Stimulated activated effector memory CD8-positive, alpha-beta T cell treated with anti-CD3 and anti-CD28 coated beads, Interleukin-12 subunit alpha, Interleukin-12 subunit beta, amount 100 ng/mL, for 72 hours (primary cell): ENCODE data around the gene ELF1.

Experiments
- ATAC-seq: fragments of 150-1000 bp; cut with Tn5 transposase; 2 replicates; pipeline ENCODE4 v1.10.0; 2021
- DNase-seq, 2 donors: peaks; one replicate each; pipeline ENCODE4 v3.0.0; 2021 to 2022; ENCODE audit warnings: low spot score in 2 of 2
- H3K27ac Mint-ChIP-seq: one replicate; pipeline ENCODE4 v1.8.0; 2022; ENCODE audit warnings: mild to moderate bottlenecking, mixed read lengths
- H3K36me3 Mint-ChIP-seq: one replicate; pipeline ENCODE4 v1.8.0; 2022; ENCODE audit warnings: mild to moderate bottlenecking, mixed read lengths
- H3K4me1 Mint-ChIP-seq: one replicate; pipeline ENCODE4 v1.8.0; 2022; ENCODE audit warnings: mixed read lengths
- H3K4me3 Mint-ChIP-seq: one replicate; pipeline ENCODE4 v1.8.0; 2022; ENCODE audit warnings: mild to moderate bottlenecking, mixed read lengths
- H3K9me3 Mint-ChIP-seq: one replicate; pipeline ENCODE4 v1.8.0; 2022; ENCODE audit warnings: mixed read lengths

The ELF1 gene

DNA sequence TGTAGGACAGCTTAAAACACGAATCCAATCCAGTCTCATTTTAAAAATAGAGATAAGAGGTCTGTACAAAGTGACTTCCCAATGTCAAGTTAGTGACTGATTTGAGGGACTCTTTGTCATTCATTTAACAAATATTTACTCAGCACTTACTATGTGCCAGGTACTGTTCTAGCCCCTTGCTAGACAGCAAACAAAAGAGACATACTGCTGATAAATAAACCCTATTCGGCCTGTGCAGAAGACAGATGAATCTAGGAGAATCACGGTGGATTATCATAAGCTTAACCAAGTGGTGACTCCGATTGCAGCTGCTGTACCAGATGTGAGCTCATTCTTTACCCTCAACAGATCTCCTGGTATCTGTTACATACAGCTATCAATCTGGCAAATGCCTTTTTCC, 6.4 kb upstream of the ELF1 start:
- no peaks in the 10 kb centered on the region for H3K9me3 Mint-ChIP-seq
- H3K4me3 Mint-ChIP-seq, result no peak overlapping the region
- ATAC-seq (no peak), DNase-seq (no peak)
- peak overlapping the region; percentile 41 for H3K27ac Mint-ChIP-seq
- no peaks in the 10 kb centered on the region for H3K36me3 Mint-ChIP-seq
- peaks cover 29% of the 10 kb centered on the region for H3K4me1 Mint-ChIP-seq

DNA sequence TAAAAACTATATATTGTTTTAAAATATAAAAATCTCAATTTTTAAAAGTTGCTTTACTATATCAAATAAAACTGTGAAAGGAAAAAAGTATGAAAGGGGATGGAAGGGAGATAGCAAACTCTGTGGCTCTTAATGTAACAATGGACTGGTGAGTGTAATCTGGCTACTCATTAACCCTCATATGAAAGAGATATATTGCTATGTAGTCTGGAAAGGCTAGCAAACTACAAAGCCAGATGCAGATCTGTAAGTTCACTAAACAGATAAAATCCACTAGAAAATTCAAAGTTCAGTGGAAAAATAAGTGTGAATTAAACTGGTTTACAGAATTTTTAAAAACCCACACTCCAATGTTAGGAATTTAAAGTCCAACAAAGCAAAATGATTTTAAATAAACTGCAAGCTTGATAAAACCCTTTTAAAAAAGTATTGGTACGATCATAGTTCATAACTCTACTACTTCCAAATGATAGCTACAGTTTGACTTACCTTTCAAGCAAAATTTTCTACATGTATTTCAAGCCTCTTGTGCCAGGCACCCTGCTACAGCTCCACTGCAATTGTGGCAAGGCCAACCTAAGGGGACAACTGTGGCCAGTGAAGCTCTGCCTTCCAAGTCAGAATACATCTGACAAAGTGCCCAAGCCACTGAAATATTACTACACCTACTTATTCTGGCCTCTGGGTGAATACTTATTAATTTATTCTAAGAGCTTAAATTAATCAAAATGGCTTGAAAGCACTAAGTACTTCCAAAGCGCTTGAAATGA, 647 bp upstream of the ELF1 start:
- peaks cover 34% of the 10 kb centered on the region for H3K4me1 Mint-ChIP-seq

DNA sequence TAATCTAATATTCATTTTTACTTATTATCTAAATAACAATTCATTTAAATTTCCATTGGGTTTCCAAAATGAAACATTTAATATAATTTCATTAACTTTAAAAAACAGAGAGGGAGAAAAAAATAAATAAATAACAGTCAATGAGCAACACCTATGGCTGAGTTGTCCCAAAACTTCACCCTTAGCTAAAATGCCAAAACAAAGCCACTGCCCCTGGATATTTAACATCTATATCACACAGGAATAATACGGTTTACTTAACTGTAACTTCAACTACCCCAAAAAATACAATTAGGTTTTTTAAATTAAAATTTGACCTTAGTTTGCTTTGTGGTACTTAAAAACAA, 541 bp downstream of the ELF1 start:
- Mint-ChIP-seq H3K27ac (peak overlapping the region; percentile 95), H3K36me3 (peaks cover 34% of the 10 kb centered on the region), H3K9me3 (no peaks in the 10 kb centered on the region), H3K4me3 (peak overlapping the region; percentile 74), H3K4me1 (peaks cover 39% of the 10 kb centered on the region)
- ATAC-seq (no peak), DNase-seq (no peak)

More for the DNA sequence above, 647 bp upstream of the ELF1 start:
- no peak for DNase-seq
- no peak for ATAC-seq
- peaks cover 23% of the 10 kb centered on the region for H3K36me3 Mint-ChIP-seq
- H3K9me3 Mint-ChIP-seq, result no peaks in the 10 kb centered on the region
- peak overlapping the region; percentile 95 for H3K27ac Mint-ChIP-seq
- peak overlapping the region; percentile 74 for H3K4me3 Mint-ChIP-seq

DNA sequence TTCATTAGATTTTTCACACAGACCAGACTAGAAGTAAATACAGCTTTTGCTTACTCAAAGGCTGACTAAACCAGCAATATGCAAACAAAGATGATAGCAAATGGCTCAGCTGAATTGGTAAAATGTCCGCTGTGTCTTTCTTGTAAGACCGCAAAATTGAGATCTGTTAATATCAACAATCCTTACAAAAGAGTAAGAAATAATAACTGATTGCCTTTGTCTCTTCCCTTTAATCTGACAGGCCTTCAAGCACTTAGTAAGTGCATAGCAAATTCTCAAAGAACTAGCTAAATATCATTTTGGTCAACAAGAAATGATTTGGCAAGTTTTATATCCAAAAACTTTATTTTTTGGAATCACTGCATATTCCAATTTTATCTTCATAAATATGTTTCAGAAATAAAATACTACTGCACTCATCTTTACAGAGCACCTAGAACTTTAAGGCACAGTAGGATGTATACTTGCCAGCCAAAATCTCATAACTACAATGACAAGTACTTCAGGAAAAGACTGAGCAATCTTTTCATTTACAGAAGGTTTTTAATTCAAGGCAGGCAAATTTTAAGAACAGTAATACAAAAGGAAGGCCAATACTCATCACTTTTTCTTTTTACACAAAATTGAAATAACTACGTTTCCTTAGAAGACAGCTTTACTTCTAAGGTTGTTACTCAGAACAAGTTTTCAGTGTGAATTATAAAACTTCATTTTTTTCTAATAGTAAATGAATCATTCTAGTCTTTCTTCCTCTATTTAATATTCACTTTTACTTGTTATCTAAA, 1.1 kb downstream of the ELF1 start:
- peak; percentile 45 for ATAC-seq
- DNase-seq, result no peak
- Mint-ChIP-seq H3K4me3 (peak overlapping the region; percentile 74), H3K27ac (peak overlapping the region; percentile 95), H3K9me3 (no peaks in the 10 kb centered on the region), H3K4me1 (peaks cover 39% of the 10 kb centered on the region), H3K36me3 (peaks cover 40% of the 10 kb centered on the region)

GRCh38 chr13:41017159-41017558, 2.0 kb downstream of the ELF1 start:
- Mint-ChIP-seq H3K4me3 (peak overlapping the region; percentile 74), H3K4me1 (peaks cover 39% of the 10 kb centered on the region), H3K9me3 (no peaks in the 10 kb centered on the region), H3K36me3 (peaks cover 49% of the 10 kb centered on the region), H3K27ac (peak overlapping the region; percentile 95)
- DNase-seq, result no peak
- peak; percentile 39 for ATAC-seq

- ATAC-seq, result no peak
- Mint-ChIP-seq H3K27ac (peak overlapping the region; percentile 95), H3K36me3 (peaks cover 61% of the 10 kb centered on the region), H3K4me1 (peaks cover 42% of the 10 kb centered on the region), H3K9me3 (no peaks in the 10 kb centered on the region), H3K4me3 (peak overlapping the region; percentile 74)
- no peak for DNase-seq
Measured at GRCh38 chr13:41015920-41016319, 3.2 kb downstream of the ELF1 start.

DNA sequence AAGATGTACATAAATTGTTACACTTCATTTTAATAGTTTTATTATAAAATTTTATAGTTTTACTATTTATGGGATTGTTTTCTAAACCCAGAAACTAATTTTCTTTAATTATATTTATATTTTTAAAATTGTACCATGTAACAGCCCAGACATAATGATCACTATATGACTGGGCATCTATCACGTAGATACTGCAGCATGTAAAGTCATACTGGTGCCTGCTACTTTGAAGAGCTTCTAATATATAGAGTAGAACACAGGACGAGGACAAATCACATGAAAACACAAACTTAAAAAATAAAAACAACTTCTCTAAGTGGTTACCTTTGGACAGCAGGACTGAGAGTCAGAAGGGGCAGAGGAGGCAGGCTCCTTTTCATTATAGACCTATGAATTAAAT, 5.3 kb downstream of the ELF1 start:
- peak; percentile 97 for ATAC-seq
- DNase-seq, result no peak
- Mint-ChIP-seq H3K36me3 (peaks cover 70% of the 10 kb centered on the region), H3K27ac (peak overlapping the region; percentile 95), H3K9me3 (no peaks in the 10 kb centered on the region), H3K4me1 (peaks cover 39% of the 10 kb centered on the region), H3K4me3 (peak overlapping the region; percentile 74)

GRCh38 chr13:41012536-41012935, 6.6 kb downstream of the ELF1 start:
- no peak for DNase-seq
- Mint-ChIP-seq H3K4me1 (peaks cover 51% of the 10 kb centered on the region), H3K36me3 (peaks cover 72% of the 10 kb centered on the region), H3K9me3 (no peaks in the 10 kb centered on the region), H3K4me3 (no peak overlapping the region), H3K27ac (no peak overlapping the region)
- ATAC-seq, result no peak

DNA sequence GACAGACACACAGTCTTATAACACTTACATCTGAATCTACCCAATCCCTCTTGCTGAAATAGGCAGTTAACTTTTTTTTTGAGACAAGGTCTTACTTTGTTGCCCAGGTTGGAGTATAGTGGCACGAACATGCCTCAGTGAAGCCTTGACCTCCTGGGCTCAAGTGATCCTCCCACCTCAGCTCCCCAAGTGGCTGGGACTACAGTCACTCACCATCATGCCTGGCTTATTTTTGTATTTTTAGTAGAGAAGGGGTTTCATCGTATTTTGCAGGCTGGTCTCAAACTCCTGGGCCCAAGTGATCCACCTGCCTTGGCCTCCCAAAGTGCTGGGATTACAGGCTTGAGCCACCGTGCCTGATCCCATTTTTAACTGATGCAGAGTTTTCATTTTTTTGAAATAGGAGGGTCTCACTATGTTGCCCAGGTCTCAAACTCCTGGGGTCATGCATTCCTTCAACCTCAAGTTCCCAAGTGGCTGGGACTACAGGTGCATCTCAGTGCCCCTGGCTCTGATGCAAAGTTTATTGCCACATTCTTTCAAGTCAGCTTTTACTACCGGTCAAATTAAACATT, 7.6 kb downstream of the ELF1 start:
- no peak overlapping the region for H3K4me3 Mint-ChIP-seq
- peaks cover 62% of the 10 kb centered on the region for H3K36me3 Mint-ChIP-seq
- ATAC-seq, result no peak
- peaks cover 58% of the 10 kb centered on the region for H3K4me1 Mint-ChIP-seq
- H3K27ac Mint-ChIP-seq, result peak overlapping the region; percentile 81
- no peak for DNase-seq
- H3K9me3 Mint-ChIP-seq, result no peaks in the 10 kb centered on the region

- Mint-ChIP-seq H3K36me3 (peaks cover 42% of the 10 kb centered on the region), H3K4me1 (peaks cover 53% of the 10 kb centered on the region), H3K9me3 (no peaks in the 10 kb centered on the region), H3K4me3 (peak overlapping the region; percentile 67), H3K27ac (peak overlapping the region; percentile 85)
- DNase-seq, result no peak
- peak; percentile 86 for ATAC-seq
Measured at GRCh38 chr13:41008349-41008980, 10.7 kb downstream of the ELF1 start.

DNA sequence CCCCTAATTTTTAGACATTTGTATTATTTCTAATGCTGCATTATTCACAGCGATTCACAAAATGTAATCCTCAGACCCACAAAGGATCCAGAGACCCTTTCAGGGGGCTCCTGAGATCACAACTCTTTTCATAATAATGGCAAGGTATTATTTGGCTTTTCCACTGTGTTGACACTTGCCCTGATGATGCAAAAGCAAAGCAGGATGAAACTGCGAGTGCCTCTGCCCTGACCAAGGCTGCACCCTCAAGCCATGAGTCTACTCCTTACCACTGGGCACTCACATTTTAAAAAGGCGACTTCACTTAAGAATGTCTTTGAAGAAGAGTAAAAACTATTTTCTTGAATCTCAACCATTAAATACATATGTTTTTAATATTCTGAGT, 11.4 kb downstream of the ELF1 start:
- Mint-ChIP-seq H3K27ac (peak overlapping the region; percentile 85), H3K9me3 (no peaks in the 10 kb centered on the region), H3K4me1 (peaks cover 53% of the 10 kb centered on the region), H3K36me3 (peaks cover 35% of the 10 kb centered on the region), H3K4me3 (peak overlapping the region; percentile 67)
- DNase-seq, result no peak
- peak; percentile 67 for ATAC-seq

- Mint-ChIP-seq H3K36me3 (peaks cover 34% of the 10 kb centered on the region), H3K9me3 (no peaks in the 10 kb centered on the region), H3K4me3 (peak overlapping the region; percentile 67), H3K27ac (peak overlapping the region; percentile 85), H3K4me1 (peaks cover 54% of the 10 kb centered on the region)
- ATAC-seq, result no peak
- no peak for DNase-seq
Measured at GRCh38 chr13:41006978-41007743, 12.0 kb downstream of the ELF1 start.

DNA sequence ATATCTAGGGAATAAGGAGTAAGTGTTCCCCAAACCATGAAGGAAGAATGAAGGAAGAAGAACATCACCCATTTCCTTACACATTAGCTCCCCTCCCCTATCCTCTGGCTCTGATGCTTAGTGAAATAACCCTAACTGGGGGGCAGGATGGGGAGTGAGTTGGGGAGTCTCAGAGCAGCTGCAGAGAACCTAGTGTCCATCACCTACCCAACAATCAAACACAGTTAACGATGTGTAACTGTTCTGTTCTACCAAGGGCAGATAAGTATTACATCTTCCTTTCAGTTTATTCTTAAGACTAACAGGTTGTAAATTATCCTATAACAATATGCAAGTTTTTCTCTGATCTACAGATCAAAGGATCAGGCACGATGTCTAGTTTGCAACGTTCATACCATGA, 12.8 kb downstream of the ELF1 start:
- peak overlapping the region; percentile 67 for H3K4me3 Mint-ChIP-seq
- DNase-seq, result no peak
- peaks cover 59% of the 10 kb centered on the region for H3K4me1 Mint-ChIP-seq
- peak overlapping the region; percentile 90 for H3K27ac Mint-ChIP-seq
- peaks cover 32% of the 10 kb centered on the region for H3K36me3 Mint-ChIP-seq
- ATAC-seq, result no peak
- no peaks in the 10 kb centered on the region for H3K9me3 Mint-ChIP-seq

DNA sequence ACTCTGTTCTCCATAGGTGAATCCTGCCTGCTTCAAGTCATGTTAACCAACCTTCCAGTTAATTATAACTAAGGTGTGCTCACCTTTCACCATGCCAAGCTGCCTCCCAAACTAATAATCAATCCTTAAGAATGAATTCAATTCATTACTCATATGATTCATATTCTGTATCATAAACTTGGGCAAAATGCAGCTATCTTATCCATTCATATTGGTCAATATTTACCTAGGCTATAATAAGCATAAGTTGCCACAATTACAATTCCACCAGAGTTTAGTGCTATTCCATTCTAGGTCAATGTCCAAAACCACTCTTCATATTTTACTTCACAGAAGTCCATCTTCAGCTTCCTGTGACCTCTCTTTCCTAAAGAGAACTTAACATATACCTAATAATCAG, 13.4 kb downstream of the ELF1 start:
- H3K9me3 Mint-ChIP-seq, result no peaks in the 10 kb centered on the region
- H3K27ac Mint-ChIP-seq, result peak overlapping the region; percentile 90
- peaks cover 29% of the 10 kb centered on the region for H3K36me3 Mint-ChIP-seq
- H3K4me1 Mint-ChIP-seq, result peaks cover 55% of the 10 kb centered on the region
- DNase-seq (no peak), ATAC-seq (no peak)
- H3K4me3 Mint-ChIP-seq, result peak overlapping the region; percentile 67
